Breast epithelium (tissue), 4 donors: Measurements from ENCODE around the gene TPRA1. TPM values are rescaled to one million over a fixed set of nuclear protein-coding genes. Genes with fewer than 3 reads are reported as not detected.

Experiments used
- DNase-seq, 2 donors: peaks; one replicate each; pipeline ENCODE4 v3.0.0-alpha.2; 2019; ENCODE audit warnings: low spot score in 2 of 2
- H3K27ac ChIP-seq, 2 donors: fragments of 200-600 bp; sonication (generic) in 1 of 2; one replicate each; pipeline ENCODE4 v1.5.1; 2016 to 2019; ENCODE audit warnings: mild to moderate bottlenecking in 1 of 2
- H3K27me3 ChIP-seq, 2 donors: fragments of 200-600 bp; sonication (generic) in 1 of 2; one replicate each; pipeline versions ENCODE4 v1.5.1 to v1.6.0; 2017 to 2019; ENCODE audit warnings: control low read depth in 1 of 2, mild to moderate bottlenecking in 1 of 2
- H3K36me3 ChIP-seq: fragments of 200-600 bp; one replicate; pipeline ENCODE4 v1.5.1; 2019
- H3K4me1 ChIP-seq, 2 donors: fragments of 200-600 bp; sonication (generic); one replicate each; pipeline ENCODE4 v1.5.1; 2016 to 2019; ENCODE audit warnings: control low read depth in 1 of 2
- H3K4me3 ChIP-seq, 3 donors: fragments of 200-600 bp; sonication (generic); 1 replicate in 2 of 3; 2 replicates in 1 of 3; pipeline ENCODE4 v1.5.1; 2016 to 2019; ENCODE audit warnings: mild to moderate bottlenecking in 3 of 3, moderate library complexity in 2 of 3
- H3K9me3 ChIP-seq, 2 donors: fragments of 200-600 bp; sonication (generic) in 1 of 2; one replicate each; pipeline ENCODE4 v1.5.1; 2016 to 2019; ENCODE audit warnings: control low read depth in 1 of 2
- CTCF ChIP-seq, 3 donors: fragments of 450-650 bp; IDR thresholded peaks; one replicate each; pipeline ENCODE4 v1.5.1; 2016 to 2017; ENCODE audit warnings: antibody characterized with exemption in 3 of 3, mild to moderate bottlenecking in 3 of 3, moderate library complexity in 3 of 3
- POLR2A ChIP-seq: fragments of 450-650 bp; IDR thresholded peaks from one replicate; pipeline ENCODE4 v1.6.1; 2016; ENCODE audit warnings: antibody characterized with exemption, mild to moderate bottlenecking, moderate library complexity
- POLR2AphosphoS5 ChIP-seq, 3 donors: sonication (generic); formaldehyde crosslinking; IDR thresholded peaks; one replicate each; pipeline ENCODE4 v1.6.1; 2017; ENCODE audit warnings: antibody characterized with exemption in 3 of 3
- intact Hi-C: fragments of 100-400 bp; cut with DNase I; formaldehyde crosslinking; loops from one replicate; pipeline ENCODE4 v1.15.1; 2023; ENCODE audit warnings: low total_unique reads
- total RNA-seq, 3 donors: library from RNA; depleted of rRNA; stranded (reverse); fragments of >200 nt; gene quantifications; one replicate each; pipeline ENCODE4 v1.1.0, GENCODE V29; 2016

TPRA1 gene
- total RNA-seq, 3 donors from 2014 or later, result 32.1 to 49.0 (median 39.8) TPM

- H3K36me3 ChIP-seq, result no peaks in the 10 kb centered on the region
- TF ChIP-seq POLR2A (no peak), POLR2AphosphoS5 (IDR thresholded peaks at IDR 0.05) (no peak), CTCF (IDR thresholded peaks at IDR 0.05) (no peak)
- H3K27ac ChIP-seq, result no peak overlapping the region
- intact Hi-C loops, result no loop called here
- no peaks in the 10 kb centered on the region for H3K27me3 ChIP-seq
- H3K9me3 ChIP-seq, result no peaks in the 10 kb centered on the region
- no peak overlapping the region for H3K4me3 ChIP-seq
- H3K4me1 ChIP-seq, result no peaks in the 10 kb centered on the region
- no peak for DNase-seq
Observed at GRCh38 chr3:127550468-127551157, 39.9 kb downstream of the TPRA1 start.

- TF ChIP-seq POLR2A (no peak), CTCF (IDR thresholded peaks at IDR 0.05) (no peak), POLR2AphosphoS5 (IDR thresholded peaks at IDR 0.05) (no peak)
- H3K4me1 ChIP-seq, result no peaks in the 10 kb centered on the region
- no peaks in the 10 kb centered on the region for H3K9me3 ChIP-seq
- H3K4me3 ChIP-seq, result no peak overlapping the region
- no peak for DNase-seq
- intact Hi-C loops, result no loop called here
- H3K27me3 ChIP-seq, result no peaks in the 10 kb centered on the region
- no peaks in the 10 kb centered on the region for H3K36me3 ChIP-seq
- H3K27ac ChIP-seq, result no peak overlapping the region
Observed at GRCh38 chr3:127549826-127550467, 40.6 kb downstream of the TPRA1 start.

- H3K36me3 ChIP-seq, result no peaks in the 10 kb centered on the region
- H3K4me1 ChIP-seq, result no peaks in the 10 kb centered on the region
- TF ChIP-seq CTCF (IDR thresholded peaks at IDR 0.05) (peak; percentile 13 to 51 (median 50)), POLR2A (no peak), POLR2AphosphoS5 (IDR thresholded peaks at IDR 0.05) (no peak)
- no peaks in the 10 kb centered on the region for H3K27me3 ChIP-seq
- no peaks in the 10 kb centered on the region for H3K9me3 ChIP-seq
- intact Hi-C loops, result no loop called here
- peak overlapping the region; percentile 54 to 64 for H3K27ac ChIP-seq
- H3K4me3 ChIP-seq, result peak overlapping the region; percentile 41 to 68 (median 64)
- peak; percentile 51 to 65 for DNase-seq
Observed at GRCh38 chr3:127547761-127548605, 42.5 kb downstream of the TPRA1 start.

GRCh38 chr3:127546970-127547733, 43.4 kb downstream of the TPRA1 start:
- H3K4me3 ChIP-seq, result peak overlapping the region; percentile 41 to 68 (median 64)
- DNase-seq, result no peak
- intact Hi-C loops, result no loop called here
- TF ChIP-seq POLR2A (no peak), CTCF (IDR thresholded peaks at IDR 0.05) (no peak), POLR2AphosphoS5 (IDR thresholded peaks at IDR 0.05) (no peak)
- no peaks in the 10 kb centered on the region for H3K9me3 ChIP-seq
- H3K27me3 ChIP-seq, result no peaks in the 10 kb centered on the region
- H3K36me3 ChIP-seq, result no peaks in the 10 kb centered on the region
- no peaks in the 10 kb centered on the region for H3K4me1 ChIP-seq
- peak overlapping the region; percentile 54 to 64 for H3K27ac ChIP-seq
